GM12874 (cell line): ENCODE measurements around the gene EPOP.

ENCODE experiments used
- TF ChIP-seq, protein P1 (sequence below): IDR thresholded peaks from 2 replicates; pipeline ENCODE4 v1.5.1; 2011; ENCODE audit warnings: low read depth, mild to moderate bottlenecking, control low read depth, low read length, moderate library complexity; ENCODE audit not compliant: insufficient read depth

Gene EPOP

DNA sequence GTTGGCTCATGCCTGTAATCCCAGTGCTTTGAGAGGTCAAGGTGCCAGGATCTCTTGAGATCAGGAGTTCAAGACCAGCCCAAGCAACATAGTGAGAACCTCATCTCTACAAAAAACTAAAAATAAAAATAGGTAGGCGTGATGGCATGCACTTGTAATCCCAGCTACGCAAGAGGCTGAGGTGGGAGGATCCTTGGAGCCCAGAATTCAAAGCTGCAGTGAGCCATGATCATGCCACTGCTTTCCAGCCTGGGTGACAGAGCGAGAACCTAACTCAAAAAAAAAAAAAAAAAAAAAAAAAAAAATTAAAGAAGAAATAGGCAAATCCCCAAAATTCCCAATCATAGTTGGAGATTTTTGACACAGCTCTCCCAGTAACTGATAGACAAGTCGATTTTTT, 36.8 kb downstream of the EPOP start:
- TF ChIP-seq, protein P1, sequence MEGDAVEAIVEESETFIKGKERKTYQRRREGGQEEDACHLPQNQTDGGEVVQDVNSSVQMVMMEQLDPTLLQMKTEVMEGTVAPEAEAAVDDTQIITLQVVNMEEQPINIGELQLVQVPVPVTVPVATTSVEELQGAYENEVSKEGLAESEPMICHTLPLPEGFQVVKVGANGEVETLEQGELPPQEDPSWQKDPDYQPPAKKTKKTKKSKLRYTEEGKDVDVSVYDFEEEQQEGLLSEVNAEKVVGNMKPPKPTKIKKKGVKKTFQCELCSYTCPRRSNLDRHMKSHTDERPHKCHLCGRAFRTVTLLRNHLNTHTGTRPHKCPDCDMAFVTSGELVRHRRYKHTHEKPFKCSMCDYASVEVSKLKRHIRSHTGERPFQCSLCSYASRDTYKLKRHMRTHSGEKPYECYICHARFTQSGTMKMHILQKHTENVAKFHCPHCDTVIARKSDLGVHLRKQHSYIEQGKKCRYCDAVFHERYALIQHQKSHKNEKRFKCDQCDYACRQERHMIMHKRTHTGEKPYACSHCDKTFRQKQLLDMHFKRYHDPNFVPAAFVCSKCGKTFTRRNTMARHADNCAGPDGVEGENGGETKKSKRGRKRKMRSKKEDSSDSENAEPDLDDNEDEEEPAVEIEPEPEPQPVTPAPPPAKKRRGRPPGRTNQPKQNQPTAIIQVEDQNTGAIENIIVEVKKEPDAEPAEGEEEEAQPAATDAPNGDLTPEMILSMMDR: no peak

DNA sequence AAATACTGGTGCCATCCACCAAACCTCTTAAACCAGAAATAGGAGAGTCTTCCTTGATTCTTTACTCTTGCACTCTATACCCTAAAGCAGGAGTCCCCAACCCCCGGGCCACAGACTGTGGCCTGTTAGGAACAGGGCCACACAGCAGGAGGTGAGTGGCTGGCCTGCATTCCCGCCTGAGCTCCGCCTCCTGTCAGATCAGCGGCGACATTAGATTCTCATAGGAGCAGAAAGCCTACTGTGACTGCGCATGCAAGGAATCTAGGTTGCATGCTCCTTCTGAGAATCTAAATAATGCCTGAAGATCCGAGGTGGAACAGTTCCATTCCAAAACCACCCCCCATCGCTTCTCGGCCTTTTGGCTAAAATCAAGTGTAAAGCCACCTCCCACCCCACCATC, 38.7 kb downstream of the EPOP start:
- TF ChIP-seq, protein P1: no peak

- TF ChIP-seq, protein P1: no peak
Measured at GRCh38 chr17:38632334-38632733, 42.4 kb downstream of the EPOP start.

DNA sequence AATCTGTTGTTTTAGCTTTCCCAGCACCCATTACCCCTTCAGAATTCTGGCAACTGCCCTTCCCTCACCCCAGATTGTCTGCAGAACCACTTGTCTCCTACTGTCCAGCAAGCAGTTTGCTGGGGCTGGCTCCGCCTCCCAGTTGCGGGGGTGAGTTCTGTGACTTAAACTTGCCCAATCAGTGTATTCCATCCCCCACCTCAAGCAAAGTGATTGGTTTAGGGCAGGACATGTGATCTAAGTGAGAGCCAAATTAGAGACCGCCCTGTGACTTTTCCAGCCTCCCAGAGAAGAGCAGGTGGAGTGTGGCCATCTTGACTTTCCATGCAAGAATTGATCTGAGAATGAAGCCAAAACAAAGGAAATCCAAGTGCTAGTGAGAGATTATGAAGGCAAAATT, 46.3 kb downstream of the EPOP start:
- TF ChIP-seq, protein P1: no peak

DNA sequence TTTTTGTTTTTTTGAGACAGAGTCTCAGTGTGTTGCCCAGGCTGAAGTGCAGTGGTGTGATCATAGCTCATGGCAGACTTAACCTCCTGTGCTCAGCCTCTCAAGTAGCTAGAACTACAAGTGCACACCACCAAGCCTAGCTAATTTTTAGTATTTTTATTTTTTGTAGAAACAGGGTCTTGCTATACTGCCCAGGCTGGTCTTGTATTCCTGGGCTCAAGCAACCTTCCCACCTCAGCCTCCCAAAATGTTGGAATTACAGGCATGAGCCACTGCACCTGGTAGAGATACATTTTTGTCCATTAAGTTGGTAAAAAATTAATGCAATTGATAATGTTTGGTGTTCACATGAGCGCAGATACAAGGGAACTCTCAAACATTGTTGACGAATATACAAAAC, 46.8 kb downstream of the EPOP start:
- TF ChIP-seq, protein P1: no peak

GRCh38 chr17:38625482-38625881, 49.3 kb downstream of the EPOP start:
- TF ChIP-seq, protein P1: no peak
